Measurements from ENCODE around the gene IQCE. TPM values are rescaled to one million over a fixed set of nuclear protein-coding genes. Genes with fewer than 3 reads are reported as not detected.

IQCE gene
- total RNA-seq, 1 experiment from 2014 or later = 4.0 TPM

- no peak overlapping the region for H3K4me3 ChIP-seq (ENCODE audit: insufficient read depth, low read depth, low read length)
- no peaks in the 10 kb centered on the region for H3K36me3 ChIP-seq (replicated peaks; ENCODE audit: control insufficient read depth, insufficient read depth, low read length)
- no peak for DNase-seq
- H3K27me3 ChIP-seq (ENCODE audit: control insufficient read depth, insufficient read depth, low read length) = no peaks in the 10 kb centered on the region
These were observed 9.9 kb downstream of the IQCE start for GRCh38 chr7:2568521-2569223.

- Histone ChIP-seq H3K36me3 (replicated peaks; ENCODE audit: control insufficient read depth, insufficient read depth, low read length) (no peaks in the 10 kb centered on the region), H3K4me3 (ENCODE audit: insufficient read depth, low read depth, low read length) (no peak overlapping the region), H3K27me3 (ENCODE audit: control insufficient read depth, insufficient read depth, low read length) (no peaks in the 10 kb centered on the region)
- DNase-seq = no peak
These were observed 10.6 kb downstream of the IQCE start for GRCh38 chr7:2569421-2569820.

- no peak for DNase-seq
- H3K27me3 ChIP-seq (ENCODE audit: control insufficient read depth, insufficient read depth, low read length) = no peaks in the 10 kb centered on the region
- no peaks in the 10 kb centered on the region for H3K36me3 ChIP-seq (replicated peaks; ENCODE audit: control insufficient read depth, insufficient read depth, low read length)
- no peak overlapping the region for H3K4me3 ChIP-seq (ENCODE audit: insufficient read depth, low read depth, low read length)
These were observed 11.2 kb downstream of the IQCE start for GRCh38 chr7:2570021-2570420.

GRCh38 chr7:2571409-2571808, 12.6 kb downstream of the IQCE start:
- Histone ChIP-seq H3K36me3 (replicated peaks; ENCODE audit: control insufficient read depth, insufficient read depth, low read length) (no peaks in the 10 kb centered on the region), H3K4me3 (ENCODE audit: insufficient read depth, low read depth, low read length) (no peak overlapping the region), H3K27me3 (ENCODE audit: control insufficient read depth, insufficient read depth, low read length) (no peaks in the 10 kb centered on the region)
- DNase-seq = no peak

- Histone ChIP-seq H3K4me3 (ENCODE audit: insufficient read depth, low read depth, low read length) (no peak overlapping the region), H3K36me3 (replicated peaks; ENCODE audit: control insufficient read depth, insufficient read depth, low read length) (no peaks in the 10 kb centered on the region), H3K27me3 (ENCODE audit: control insufficient read depth, insufficient read depth, low read length) (no peaks in the 10 kb centered on the region)
- no peak for DNase-seq
These were observed 13.5 kb downstream of the IQCE start for GRCh38 chr7:2572101-2572842.

- Histone ChIP-seq H3K4me3 (ENCODE audit: insufficient read depth, low read depth, low read length) (no peak overlapping the region), H3K27me3 (ENCODE audit: control insufficient read depth, insufficient read depth, low read length) (no peaks in the 10 kb centered on the region), H3K36me3 (replicated peaks; ENCODE audit: control insufficient read depth, insufficient read depth, low read length) (no peaks in the 10 kb centered on the region)
- no peak for DNase-seq
These were observed 15.0 kb downstream of the IQCE start for GRCh38 chr7:2573761-2574160.

GRCh38 chr7:2575046-2575732, 16.4 kb downstream of the IQCE start:
- H3K27me3 ChIP-seq (ENCODE audit: control insufficient read depth, insufficient read depth, low read length) = no peaks in the 10 kb centered on the region
- H3K36me3 ChIP-seq (replicated peaks; ENCODE audit: control insufficient read depth, insufficient read depth, low read length) = no peaks in the 10 kb centered on the region
- H3K4me3 ChIP-seq (ENCODE audit: insufficient read depth, low read depth, low read length) = no peak overlapping the region
- no peak for DNase-seq

- Histone ChIP-seq H3K27me3 (ENCODE audit: control insufficient read depth, insufficient read depth, low read length) (no peaks in the 10 kb centered on the region), H3K4me3 (ENCODE audit: insufficient read depth, low read depth, low read length) (no peak overlapping the region), H3K36me3 (replicated peaks; ENCODE audit: control insufficient read depth, insufficient read depth, low read length) (no peaks in the 10 kb centered on the region)
- no peak for DNase-seq
These were observed 17.1 kb downstream of the IQCE start for GRCh38 chr7:2575733-2576340.

- no peaks in the 10 kb centered on the region for H3K27me3 ChIP-seq (ENCODE audit: control insufficient read depth, insufficient read depth, low read length)
- DNase-seq = peak; percentile 26
- H3K4me3 ChIP-seq (ENCODE audit: insufficient read depth, low read depth, low read length) = no peak overlapping the region
- no peaks in the 10 kb centered on the region for H3K36me3 ChIP-seq (replicated peaks; ENCODE audit: control insufficient read depth, insufficient read depth, low read length)
These were observed 18.1 kb downstream of the IQCE start for GRCh38 chr7:2576742-2577491.

- no peaks in the 10 kb centered on the region for H3K36me3 ChIP-seq (replicated peaks; ENCODE audit: control insufficient read depth, insufficient read depth, low read length)
- DNase-seq = peak; percentile 46
- H3K27me3 ChIP-seq (ENCODE audit: control insufficient read depth, insufficient read depth, low read length) = no peaks in the 10 kb centered on the region
- H3K4me3 ChIP-seq (ENCODE audit: insufficient read depth, low read depth, low read length) = no peak overlapping the region
These were observed 19.3 kb downstream of the IQCE start for GRCh38 chr7:2577914-2578680.

- no peak for DNase-seq
- no peaks in the 10 kb centered on the region for H3K27me3 ChIP-seq (ENCODE audit: control insufficient read depth, insufficient read depth, low read length)
These were observed 21.9 kb downstream of the IQCE start for GRCh38 chr7:2580636-2581035.

GRCh38 chr7:2582006-2582735, 23.4 kb downstream of the IQCE start:
- Histone ChIP-seq H3K4me3 (ENCODE audit: insufficient read depth, low read depth, low read length) (no peak overlapping the region), H3K27me3 (ENCODE audit: control insufficient read depth, insufficient read depth, low read length) (no peaks in the 10 kb centered on the region), H3K36me3 (replicated peaks; ENCODE audit: control insufficient read depth, insufficient read depth, low read length) (no peaks in the 10 kb centered on the region; the same call in 1 of the 2 replicates)
- peak; percentile 69 for DNase-seq

More at GRCh38 chr7:2580636-2581035, 21.9 kb downstream of the IQCE start:
- Histone ChIP-seq H3K4me3 (ENCODE audit: insufficient read depth, low read depth, low read length) (no peak overlapping the region), H3K36me3 (replicated peaks; ENCODE audit: control insufficient read depth, insufficient read depth, low read length) (no peaks in the 10 kb centered on the region)

Measured in H7 (cell line).